ENCODE data around the gene RPL37. TPM values are rescaled to one million over a fixed set of nuclear protein-coding genes. Genes with fewer than 3 reads are reported as not detected.

RPL37 gene
- total and polyA plus RNA-seq, 11 donors, result 32.7 to 898 (median 613) TPM

GRCh38 chr5:40829748-40830533 is 5.1 kb downstream of the RPL37 start:
- H3K4me1 ChIP-seq, result peaks cover 0 to 25% (median 16%) of the 10 kb centered on the region in 12 donors
- H3K9me3 ChIP-seq, result no peaks in the 10 kb centered on the region
- no peak for DNase-seq
- 93 to 95% (median 94%) methylated on average over 13 of the region's 13 CpGs for WGBS, 4 donors
- ATAC-seq, result no peak
- no peak overlapping the region for H3K27ac ChIP-seq
- no peaks in the 10 kb centered on the region for H3K27me3 ChIP-seq
- no peak overlapping the region for H3K4me3 ChIP-seq
- H3K36me3 ChIP-seq, result peaks cover 2 to 92% (median 87%) of the 10 kb centered on the region in 9 donors
- intact Hi-C loops (cut with DNase I), result loop anchor here in 4 of 10 donors (10.0 kb wide), 1 partner anchor 75 kb away; the partner anchor contains the start of gene TTC33 (in 4 of the 4)
- TF ChIP-seq POLR2A (IDR thresholded peaks at IDR 0.05), result no peak
- no peak for TF ChIP-seq CTCF (IDR thresholded peaks at IDR 0.05)

GRCh38 chr5:40828690-40829661 is 6.0 kb downstream of the RPL37 start:
- ATAC-seq (no peak), DNase-seq (no peak)
- intact Hi-C loops (cut with DNase I), result no loop called here
- peaks cover 0 to 21% (median 13%) of the 10 kb centered on the region in 12 donors for H3K4me1 ChIP-seq
- 95 to 97% (median 96%) methylated on average over 3 of the region's 3 CpGs for WGBS, 4 donors
- TF ChIP-seq CTCF (IDR thresholded peaks at IDR 0.05) (no peak), POLR2A (IDR thresholded peaks at IDR 0.05) (no peak)
- H3K27me3 ChIP-seq, result no peaks in the 10 kb centered on the region
- no peaks in the 10 kb centered on the region for H3K9me3 ChIP-seq
- H3K4me3 ChIP-seq, result no peak overlapping the region
- no peak overlapping the region for H3K27ac ChIP-seq
- peaks cover 2 to 93% (median 83%) of the 10 kb centered on the region in 9 donors for H3K36me3 ChIP-seq

- no peak overlapping the region for H3K4me3 ChIP-seq
- intact Hi-C loops (cut with DNase I), result no loop called here
- H3K27ac ChIP-seq, result no peak overlapping the region
- H3K9me3 ChIP-seq, result no peaks in the 10 kb centered on the region
- peaks cover 2 to 84% (median 75%) of the 10 kb centered on the region in 9 donors for H3K36me3 ChIP-seq
- ATAC-seq, result no peak
- 81 to 89% (median 84%) methylated on average over 3 of the region's 3 CpGs for WGBS, 4 donors
- no peak for DNase-seq
- H3K4me1 ChIP-seq, result peaks cover 0 to 13% (median 4%) of the 10 kb centered on the region in 12 donors
- TF ChIP-seq CTCF (IDR thresholded peaks at IDR 0.05), result no peak
- TF ChIP-seq POLR2A (IDR thresholded peaks at IDR 0.05), result no peak
- H3K27me3 ChIP-seq, result no peaks in the 10 kb centered on the region
Measured at GRCh38 chr5:40828021-40828631, 6.9 kb downstream of the RPL37 start.

Measured in heart left ventricle (tissue), 16 donors.